Left forelimb (tissue), 1 donor: Measurements from ENCODE around the gene CDKL2.

ENCODE experiments used
- DNase-seq: peaks from one replicate; pipeline ENCODE4 v3.0.0-alpha.2; 2018; ENCODE audit warnings: low spot score

CDKL2 gene

DNA sequence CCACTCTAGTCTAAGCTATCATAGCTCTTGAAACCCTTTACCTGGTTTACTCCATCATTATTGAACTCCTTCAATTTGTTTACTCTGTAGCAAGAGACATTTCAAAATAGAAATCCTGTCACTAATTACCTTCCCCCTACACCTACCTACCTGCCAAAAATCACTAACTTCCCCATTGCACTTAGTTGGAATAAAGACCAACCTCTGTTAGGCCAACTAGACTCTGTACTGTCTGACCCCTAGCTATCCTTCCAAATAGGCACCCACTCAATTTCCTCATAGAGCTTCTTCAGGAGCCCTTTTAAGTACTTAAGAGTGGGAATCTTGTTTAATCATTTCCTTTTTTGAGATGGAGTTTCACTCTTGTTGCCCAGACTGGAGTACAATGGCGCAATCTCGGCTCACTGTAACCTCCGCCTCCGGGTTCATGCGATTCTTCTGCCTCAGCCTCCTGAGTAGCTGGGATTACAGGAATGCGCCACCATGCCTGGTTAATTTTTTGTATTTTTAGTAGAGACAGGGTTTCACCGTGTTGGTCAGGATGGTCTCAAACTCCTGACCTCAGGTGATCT, 8.9 kb upstream of the CDKL2 start:
- DNase-seq: no peak

- no peak for DNase-seq
Measured at GRCh38 chr4:75637827-75638226, 7.5 kb upstream of the CDKL2 start.

- no peak for DNase-seq
Measured at GRCh38 chr4:75637176-75637575, 6.8 kb upstream of the CDKL2 start.

DNA sequence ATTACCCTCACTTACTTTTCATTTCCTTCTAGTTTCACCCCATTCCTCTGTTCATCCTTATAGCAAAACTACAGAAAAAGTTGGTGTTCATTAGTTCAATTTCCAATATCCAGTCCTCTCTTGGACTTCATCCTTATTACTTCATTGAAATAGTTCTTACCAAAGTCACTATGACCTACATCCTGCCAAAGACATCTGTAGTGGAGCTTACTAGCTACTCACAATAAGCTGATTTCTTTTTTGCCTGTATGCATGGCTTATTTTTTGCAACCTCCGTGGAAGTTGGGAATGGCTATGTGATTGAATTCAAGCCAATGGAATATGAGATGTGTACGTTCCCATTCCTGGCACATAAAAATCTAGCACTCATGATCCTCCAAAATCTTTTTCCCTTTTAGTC, 4.6 kb upstream of the CDKL2 start:
- DNase-seq: no peak

DNA sequence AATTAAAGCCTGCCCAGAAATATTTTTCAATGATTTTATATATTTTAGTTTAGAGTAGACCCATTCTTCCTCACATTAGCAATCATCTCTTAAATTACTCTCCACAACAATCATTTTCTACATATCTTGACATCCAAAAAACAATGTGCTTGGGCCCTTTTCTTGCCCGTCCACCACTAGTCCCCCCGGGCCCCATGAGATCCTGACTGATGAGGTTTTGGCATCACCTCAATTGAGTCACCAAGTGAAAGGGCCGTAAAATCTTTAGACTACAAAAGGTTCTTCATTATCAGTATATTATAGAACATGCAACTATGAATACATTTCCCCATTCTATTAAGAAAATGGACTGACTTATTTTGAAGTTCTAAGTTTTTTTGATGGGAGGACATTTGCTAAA, 4.0 kb upstream of the CDKL2 start:
- DNase-seq: no peak

DNA sequence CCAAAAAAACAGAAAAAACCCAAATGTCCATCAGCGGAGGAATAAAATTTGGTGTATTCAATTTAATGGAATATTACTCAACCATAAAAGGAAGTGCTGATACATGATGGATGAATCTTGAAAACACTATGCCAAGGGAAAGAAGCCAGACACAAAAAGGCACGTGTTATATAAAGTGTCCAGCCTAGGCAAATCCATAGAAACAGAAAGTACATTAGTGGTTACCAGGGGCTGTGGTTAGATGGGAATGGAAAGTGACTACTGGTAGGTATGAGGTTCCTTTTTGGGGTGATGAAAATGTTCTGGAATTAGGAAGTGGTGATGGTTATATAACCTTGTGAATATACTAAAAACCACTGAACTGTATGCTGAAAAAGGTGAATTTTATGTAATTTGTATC, 3.5 kb upstream of the CDKL2 start:
- no peak for DNase-seq

- no peak for DNase-seq
Measured at GRCh38 chr4:75630937-75631329, 605 bp upstream of the CDKL2 start.

GRCh38 chr4:75629239-75629638, 1.1 kb downstream of the CDKL2 start:
- no peak for DNase-seq

GRCh38 chr4:75623026-75623425, 7.3 kb downstream of the CDKL2 start:
- DNase-seq: no peak

DNA sequence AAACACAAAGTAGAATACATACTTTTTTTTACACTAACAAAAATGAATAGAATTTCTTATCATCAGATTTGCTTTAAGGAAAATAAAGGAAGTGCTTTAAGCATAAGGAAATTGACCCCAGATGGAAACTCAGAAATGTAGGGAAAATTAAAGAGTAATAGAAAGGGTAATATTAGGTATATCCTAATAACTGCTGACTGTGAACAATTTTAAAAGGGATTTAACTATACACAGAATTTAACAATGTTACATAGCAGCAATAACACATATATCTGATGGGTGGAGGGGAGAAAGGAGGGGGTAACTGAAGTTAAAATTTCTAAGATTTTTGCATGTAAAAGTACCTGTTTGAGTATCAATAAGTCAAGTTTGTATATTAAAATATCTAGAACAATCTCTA, 8.6 kb downstream of the CDKL2 start:
- no peak for DNase-seq

DNA sequence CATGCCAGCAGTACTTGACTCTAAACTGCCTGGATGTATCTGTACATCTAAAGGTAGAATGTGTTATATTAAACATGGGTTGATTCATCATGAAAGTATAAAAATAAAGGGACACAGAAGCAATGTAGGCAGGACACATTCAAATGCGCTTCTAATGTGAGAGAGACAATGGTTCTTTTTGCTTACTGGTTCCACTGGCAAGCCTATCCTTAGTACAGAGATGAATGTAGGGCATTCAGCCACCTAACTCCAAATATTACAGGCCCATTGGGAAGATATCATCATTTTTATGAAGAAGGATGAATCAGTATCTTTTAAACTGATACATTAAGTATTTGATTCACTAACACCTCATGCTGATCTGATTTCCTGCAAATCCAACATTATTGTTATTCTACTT, 18.0 kb downstream of the CDKL2 start:
- no peak for DNase-seq

DNA sequence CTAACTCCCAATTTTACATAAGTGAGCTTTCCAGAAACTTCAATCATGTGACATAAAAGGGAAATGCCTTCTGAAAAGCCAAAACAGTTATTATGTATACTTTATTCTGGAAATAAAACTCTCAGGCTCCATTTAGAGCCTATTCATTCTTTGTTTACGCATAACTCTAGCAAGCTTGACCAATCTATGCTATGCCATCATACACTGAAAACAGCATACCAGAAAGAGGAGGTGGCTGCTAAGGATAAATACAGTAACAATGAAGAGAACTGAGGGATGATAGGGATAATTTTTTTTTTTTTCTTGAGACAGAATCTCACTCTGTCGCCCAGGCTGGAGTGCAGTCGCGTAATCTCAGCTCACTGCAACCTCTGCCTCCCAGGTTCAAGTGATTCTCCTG, 24.4 kb downstream of the CDKL2 start:
- DNase-seq: no peak

GRCh38 chr4:75599647-75600046, 30.7 kb downstream of the CDKL2 start:
- no peak for DNase-seq

GRCh38 chr4:75598390-75598789, 31.9 kb downstream of the CDKL2 start:
- DNase-seq: no peak

DNA sequence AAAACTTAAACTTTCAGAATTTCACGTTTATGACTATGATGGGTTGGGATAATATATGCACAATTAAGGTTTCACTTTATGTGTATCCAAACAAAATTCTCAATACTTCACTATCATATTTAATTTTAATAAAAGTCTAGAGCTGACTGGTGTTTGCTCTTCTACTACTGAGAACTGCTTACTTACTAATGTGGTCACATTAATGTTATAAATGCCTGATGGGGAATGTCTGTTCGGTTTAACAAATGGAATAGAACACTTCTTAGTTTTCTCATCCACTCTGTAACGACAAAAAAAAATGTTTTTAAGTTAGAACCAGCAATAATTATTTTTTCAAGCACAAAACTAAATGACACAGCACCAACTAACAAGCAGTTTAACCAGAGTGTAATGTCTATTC, 34.3 kb downstream of the CDKL2 start:
- DNase-seq: no peak

GRCh38 chr4:75593393-75593792, 36.9 kb downstream of the CDKL2 start:
- DNase-seq: no peak

GRCh38 chr4:75584067-75584466, 46.3 kb downstream of the CDKL2 start:
- no peak for DNase-seq

GRCh38 chr4:75567725-75568124, 62.6 kb downstream of the CDKL2 start:
- DNase-seq: no peak

DNA sequence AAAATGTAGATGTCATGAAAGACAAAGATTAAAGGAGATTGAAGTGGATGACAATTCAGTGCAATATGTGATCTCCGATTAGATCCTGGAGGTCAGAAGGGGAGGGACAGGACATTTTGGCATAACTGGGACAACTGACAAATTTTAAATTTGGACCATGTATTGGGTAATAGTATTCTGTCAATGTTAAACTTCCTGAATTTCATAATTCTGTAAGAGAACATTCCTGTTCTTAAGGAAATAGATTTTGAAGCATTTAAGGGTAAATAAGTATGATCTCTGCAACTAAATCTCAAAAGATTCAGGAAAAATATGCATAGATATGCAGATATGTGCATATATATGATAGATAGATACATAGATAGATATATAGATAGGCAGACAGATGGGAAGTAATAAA, 63.4 kb downstream of the CDKL2 start:
- no peak for DNase-seq

DNA sequence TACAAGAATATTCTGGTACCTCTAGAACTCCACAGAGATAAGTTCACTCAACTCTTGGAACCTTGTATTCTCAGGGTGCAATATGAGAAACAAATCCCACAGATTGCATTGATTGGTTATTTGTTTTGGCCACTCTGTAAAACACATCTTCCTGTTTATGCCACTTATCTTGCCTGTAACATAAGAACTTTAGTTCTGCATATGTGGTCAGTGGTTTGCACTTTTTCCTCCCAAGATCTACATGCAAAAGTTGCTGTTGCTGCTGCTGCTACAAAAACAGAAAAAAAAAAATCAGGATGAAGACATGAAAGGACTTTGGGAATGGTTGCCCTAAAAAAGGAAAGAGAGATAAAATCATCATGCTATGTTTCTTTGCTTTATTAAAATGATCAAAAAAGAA, 64.8 kb downstream of the CDKL2 start:
- DNase-seq: no peak

GRCh38 chr4:75564023-75564422, 66.3 kb downstream of the CDKL2 start:
- no peak for DNase-seq

DNA sequence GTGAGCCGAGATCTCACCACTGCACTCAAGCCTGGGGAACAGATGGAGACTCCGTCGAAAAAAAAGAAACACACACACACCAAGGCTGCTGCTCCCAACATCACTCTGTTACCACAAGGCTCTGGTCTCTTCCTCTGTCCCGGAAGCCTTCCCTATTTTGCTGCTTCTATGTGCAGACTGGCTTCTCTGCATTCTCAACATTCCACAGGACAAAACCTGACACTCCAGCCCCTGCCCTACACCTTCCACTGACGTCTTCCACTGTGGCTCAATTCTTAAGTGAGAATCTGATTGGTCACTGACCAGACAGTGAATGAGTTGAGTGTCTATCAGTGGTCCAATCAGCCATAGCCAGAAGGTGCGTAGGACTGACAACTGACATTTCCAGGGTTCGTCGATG, 68.5 kb downstream of the CDKL2 start:
- DNase-seq: no peak

- no peak for DNase-seq
Measured at GRCh38 chr4:75557696-75558095, 72.6 kb downstream of the CDKL2 start.

- no peak for DNase-seq
Measured at GRCh38 chr4:75555294-75556164, 74.8 kb downstream of the CDKL2 start, which contains the start of gene ODAPH. Gene ODAPH (plus strand): TSS chr4:75556066. CDS start chr4:75556083, 17 bp downstream.
